ENCODE data around the gene APCDD1L.

DNA sequence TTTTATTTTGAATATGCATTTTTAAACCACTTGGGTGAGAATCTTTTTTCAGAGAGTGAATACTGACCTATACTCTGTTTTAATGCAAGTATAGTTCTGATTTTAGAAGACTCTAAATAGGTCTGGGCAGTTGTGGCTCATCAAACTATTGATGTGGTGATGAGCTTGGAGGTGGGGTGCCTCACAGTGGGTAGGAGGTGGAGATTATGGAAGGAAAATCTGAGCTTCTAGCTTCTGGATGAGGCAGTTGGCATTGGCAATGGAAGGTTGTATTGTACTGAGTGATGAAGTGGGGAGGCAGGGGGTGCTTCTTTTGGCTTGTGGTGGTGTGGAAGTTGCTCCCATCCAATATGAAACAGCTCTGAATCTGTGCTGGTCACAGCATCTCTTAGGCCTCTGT is 73.5 kb downstream of the APCDD1L start:
- TF ChIP-seq, protein P1, sequence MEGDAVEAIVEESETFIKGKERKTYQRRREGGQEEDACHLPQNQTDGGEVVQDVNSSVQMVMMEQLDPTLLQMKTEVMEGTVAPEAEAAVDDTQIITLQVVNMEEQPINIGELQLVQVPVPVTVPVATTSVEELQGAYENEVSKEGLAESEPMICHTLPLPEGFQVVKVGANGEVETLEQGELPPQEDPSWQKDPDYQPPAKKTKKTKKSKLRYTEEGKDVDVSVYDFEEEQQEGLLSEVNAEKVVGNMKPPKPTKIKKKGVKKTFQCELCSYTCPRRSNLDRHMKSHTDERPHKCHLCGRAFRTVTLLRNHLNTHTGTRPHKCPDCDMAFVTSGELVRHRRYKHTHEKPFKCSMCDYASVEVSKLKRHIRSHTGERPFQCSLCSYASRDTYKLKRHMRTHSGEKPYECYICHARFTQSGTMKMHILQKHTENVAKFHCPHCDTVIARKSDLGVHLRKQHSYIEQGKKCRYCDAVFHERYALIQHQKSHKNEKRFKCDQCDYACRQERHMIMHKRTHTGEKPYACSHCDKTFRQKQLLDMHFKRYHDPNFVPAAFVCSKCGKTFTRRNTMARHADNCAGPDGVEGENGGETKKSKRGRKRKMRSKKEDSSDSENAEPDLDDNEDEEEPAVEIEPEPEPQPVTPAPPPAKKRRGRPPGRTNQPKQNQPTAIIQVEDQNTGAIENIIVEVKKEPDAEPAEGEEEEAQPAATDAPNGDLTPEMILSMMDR (IDR thresholded peaks at IDR 0.05; ENCODE audit: low read length): no peak
- TF ChIP-seq EZH2 (IDR thresholded peaks at IDR 0.05; ENCODE audit: borderline replicate concordance, low read length): no peak
